Measurements from ENCODE around the gene VPS26B.

- TF ChIP-seq CTCF (conservative IDR thresholded peaks at IDR 0.05) = no peak
- no peak for TF ChIP-seq ZFX (IDR thresholded peaks at IDR 0.05)
Measured at GRCh38 chr11:134282121-134283045, 57.9 kb downstream of the VPS26B start.
